Measurements from ENCODE around the gene ATP6V0A4.
"Not testable (repeated sequence)": the region's sequence is repeated elsewhere in the genome, so short reads cannot be mapped to it uniquely, and the experiment has no call there.

The ATP6V0A4 gene

DNA sequence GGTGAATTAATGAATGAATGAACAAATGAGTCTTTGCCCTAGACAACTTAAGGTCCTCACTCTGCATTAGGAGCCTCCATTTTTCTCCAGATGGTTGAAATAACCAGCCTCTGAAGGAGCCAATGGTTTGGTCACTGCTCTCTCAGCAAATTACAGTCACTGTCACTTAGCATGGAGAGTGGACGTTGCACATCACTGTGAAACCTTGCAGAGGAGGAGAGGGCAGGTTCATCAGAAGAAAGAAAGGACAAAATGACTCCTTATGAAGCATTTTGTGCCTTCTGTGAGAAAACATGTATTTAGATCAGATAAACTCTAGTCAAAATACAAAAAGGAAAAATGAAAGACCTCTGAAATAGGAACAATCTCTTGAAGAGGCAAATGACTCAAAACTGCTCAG lies 6.6 kb upstream of the ATP6V0A4 start:
- Histone ChIP-seq H3K36me3 (ENCODE audit: control insufficient read depth, insufficient read depth, low read length) (no peaks in the 10 kb centered on the region), H3K27me3 (ENCODE audit: control insufficient read depth, insufficient read depth, low read length) (no peaks in the 10 kb centered on the region), H3K4me3 (ENCODE audit: low read length) (no peak overlapping the region), H3K4me1 (ENCODE audit: control insufficient read depth, insufficient read depth, low read length) (no peaks in the 10 kb centered on the region), H3K9me3 (ENCODE audit: control insufficient read depth, insufficient read depth, low read length) (no peaks in the 10 kb centered on the region), H3K27ac (ENCODE audit: low read length) (no peak overlapping the region)
- WGBS (ENCODE audit: insufficient coverage, insufficient read length) = no CpG with 5 or more reads among the region's 1 CpG
- no peak for DNase-seq (ENCODE audit: low read depth, low spot score)

DNA sequence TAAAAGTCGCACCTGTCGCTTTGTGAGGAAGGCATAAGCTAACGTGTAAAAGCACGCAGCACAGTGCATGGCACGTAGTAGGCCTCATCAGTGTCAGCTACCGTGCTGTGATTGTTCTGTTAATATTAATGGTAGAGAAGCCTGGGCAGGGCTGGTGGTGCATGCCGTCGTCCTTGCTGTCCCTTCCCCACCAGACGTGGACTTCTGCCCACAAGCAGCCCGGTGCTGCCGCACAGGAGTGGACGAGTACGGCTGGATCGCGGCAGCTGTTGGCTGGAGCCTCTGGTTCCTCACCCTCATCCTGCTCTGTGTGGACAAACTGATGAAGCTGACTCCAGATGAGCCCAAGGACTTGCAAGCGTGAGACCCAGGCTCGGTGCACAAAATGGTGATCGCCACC lies 4.7 kb upstream of the ATP6V0A4 start:
- Histone ChIP-seq H3K4me3 (ENCODE audit: low read length) (no peak overlapping the region), H3K9me3 (ENCODE audit: control insufficient read depth, insufficient read depth, low read length) (no peaks in the 10 kb centered on the region), H3K27ac (ENCODE audit: low read length) (no peak overlapping the region), H3K36me3 (ENCODE audit: control insufficient read depth, insufficient read depth, low read length) (no peaks in the 10 kb centered on the region), H3K27me3 (ENCODE audit: control insufficient read depth, insufficient read depth, low read length) (no peaks in the 10 kb centered on the region), H3K4me1 (ENCODE audit: control insufficient read depth, insufficient read depth, low read length) (peaks cover 2% of the 10 kb centered on the region; the same call in 1 of the 2 replicates)
- no peak for DNase-seq (ENCODE audit: low read depth, low spot score)
- WGBS (ENCODE audit: insufficient coverage, insufficient read length) = no CpG with 5 or more reads among the region's 18 CpGs

DNA sequence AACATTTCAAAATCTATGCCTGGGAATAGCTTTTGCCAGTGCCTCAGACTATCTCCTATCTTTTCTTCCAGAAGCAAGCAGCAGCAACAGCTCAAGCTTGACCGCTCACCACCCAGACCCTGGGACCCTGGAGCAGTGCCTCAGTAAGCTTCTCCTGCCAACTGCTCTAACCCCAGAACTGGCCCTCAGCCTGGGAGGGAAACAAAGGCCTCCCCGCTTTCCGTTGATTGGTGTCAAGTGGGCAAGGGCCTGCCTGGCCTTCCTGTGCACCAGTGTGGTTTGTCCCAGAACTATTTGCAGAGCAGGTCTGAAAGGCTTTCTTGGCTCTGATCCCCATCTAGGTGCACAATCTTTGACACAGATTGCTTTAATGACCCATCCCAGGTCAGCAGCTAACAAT lies 3.3 kb upstream of the ATP6V0A4 start:
- peaks cover 2% of the 10 kb centered on the region; the same call in 1 of the 2 replicates for H3K4me1 ChIP-seq (ENCODE audit: control insufficient read depth, insufficient read depth, low read length)
- no peaks in the 10 kb centered on the region for H3K27me3 ChIP-seq (ENCODE audit: control insufficient read depth, insufficient read depth, low read length)
- H3K27ac ChIP-seq (ENCODE audit: low read length) = no peak overlapping the region
- H3K36me3 ChIP-seq (ENCODE audit: control insufficient read depth, insufficient read depth, low read length) = no peaks in the 10 kb centered on the region
- no peak for DNase-seq (ENCODE audit: low read depth, low spot score)
- no peaks in the 10 kb centered on the region for H3K9me3 ChIP-seq (ENCODE audit: control insufficient read depth, insufficient read depth, low read length)
- no CpG with 5 or more reads among the region's 3 CpGs for WGBS (ENCODE audit: insufficient coverage, insufficient read length)
- H3K4me3 ChIP-seq (ENCODE audit: low read length) = no peak overlapping the region

DNA sequence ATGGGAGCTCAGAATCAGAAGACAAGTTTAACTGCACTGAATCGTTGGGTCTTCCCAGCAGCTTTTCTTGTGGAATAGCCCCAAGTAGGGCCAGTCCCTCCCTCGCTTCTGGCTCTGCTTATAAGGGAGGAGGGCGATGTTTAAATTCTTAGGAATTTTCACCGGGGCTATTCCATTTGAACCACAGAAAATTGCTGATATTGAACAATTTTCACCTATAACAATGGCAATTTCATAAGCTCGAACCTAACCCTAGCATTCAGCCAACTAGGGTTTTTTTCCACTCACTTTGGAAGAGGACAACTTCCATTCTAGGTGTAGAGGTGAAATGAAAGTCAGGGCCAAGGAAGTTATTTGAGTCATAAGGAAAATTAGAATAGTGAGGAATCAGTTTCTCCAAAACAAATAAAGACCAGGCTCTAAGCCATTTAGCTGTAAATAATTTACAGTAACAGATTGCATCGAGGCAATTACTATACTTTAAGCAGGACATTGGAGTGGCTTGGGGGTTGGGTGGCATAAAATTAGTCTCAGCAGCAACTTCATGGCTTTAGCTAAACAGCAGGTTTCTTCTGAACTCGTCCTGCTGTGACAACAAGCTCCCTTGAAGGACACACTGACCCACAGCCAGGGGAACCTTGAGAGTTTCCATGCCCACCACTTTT lies 1.5 kb upstream of the ATP6V0A4 start:
- no peak overlapping the region for H3K27ac ChIP-seq (ENCODE audit: low read length)
- WGBS (ENCODE audit: insufficient coverage, insufficient read length) = no CpG with 5 or more reads among the region's 7 CpGs
- H3K4me1 ChIP-seq (ENCODE audit: control insufficient read depth, insufficient read depth, low read length) = peaks cover 2% of the 10 kb centered on the region; the same call in 1 of the 2 replicates
- no peak overlapping the region for H3K4me3 ChIP-seq (ENCODE audit: low read length)
- no peak for DNase-seq (ENCODE audit: low read depth, low spot score)
- H3K27me3 ChIP-seq (ENCODE audit: control insufficient read depth, insufficient read depth, low read length) = no peaks in the 10 kb centered on the region
- H3K9me3 ChIP-seq (ENCODE audit: control insufficient read depth, insufficient read depth, low read length) = no peaks in the 10 kb centered on the region
- no peaks in the 10 kb centered on the region for H3K36me3 ChIP-seq (ENCODE audit: control insufficient read depth, insufficient read depth, low read length)

DNA sequence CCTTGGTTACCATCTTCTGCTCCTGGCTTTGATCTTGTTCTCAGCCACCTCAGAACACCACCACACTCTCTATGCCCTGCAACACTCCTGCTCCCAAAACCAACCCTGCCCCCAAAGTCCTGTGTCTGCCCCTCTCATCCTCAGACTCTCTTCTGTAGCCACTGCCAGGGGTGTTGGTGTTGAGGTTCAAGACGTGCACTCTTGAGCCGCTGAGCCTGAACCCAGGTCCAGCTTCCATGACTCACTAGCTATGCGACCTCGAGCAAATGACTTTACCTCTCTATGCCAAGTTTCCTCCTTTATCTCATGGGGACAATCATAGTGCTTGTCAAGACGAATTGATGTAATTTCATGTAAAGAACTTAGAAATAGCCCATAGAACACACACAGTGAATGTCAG lies 840 bp upstream of the ATP6V0A4 start:
- H3K27ac ChIP-seq (ENCODE audit: low read length) = no peak overlapping the region
- no peaks in the 10 kb centered on the region for H3K27me3 ChIP-seq (ENCODE audit: control insufficient read depth, insufficient read depth, low read length)
- no peak for DNase-seq (ENCODE audit: low read depth, low spot score)
- no peaks in the 10 kb centered on the region for H3K36me3 ChIP-seq (ENCODE audit: control insufficient read depth, insufficient read depth, low read length)
- peaks cover 4% of the 10 kb centered on the region for H3K4me1 ChIP-seq (ENCODE audit: control insufficient read depth, insufficient read depth, low read length)
- no peaks in the 10 kb centered on the region for H3K9me3 ChIP-seq (ENCODE audit: control insufficient read depth, insufficient read depth, low read length)
- no CpG with 5 or more reads among the region's 5 CpGs for WGBS (ENCODE audit: insufficient coverage, insufficient read length)
- H3K4me3 ChIP-seq (ENCODE audit: low read length) = no peak overlapping the region

DNA sequence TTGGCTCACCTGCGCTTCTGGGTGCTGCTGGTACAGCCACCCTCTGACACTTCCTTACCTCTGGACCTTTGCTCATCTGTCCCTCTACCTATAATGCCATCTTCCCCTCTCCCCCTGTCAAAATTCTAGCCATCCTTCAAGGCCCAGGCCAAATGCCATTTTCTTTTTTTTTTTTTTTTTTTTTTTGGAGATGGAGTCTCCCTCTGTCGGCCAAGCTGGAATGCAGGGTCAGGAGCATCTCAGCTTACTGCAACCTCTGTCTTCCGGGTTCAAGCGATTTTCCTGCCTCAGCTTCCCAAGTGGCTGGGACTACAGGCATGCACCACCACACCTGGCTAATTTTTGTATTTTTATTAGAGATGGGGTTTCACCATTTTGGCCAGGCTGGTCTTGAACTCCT lies 950 bp downstream of the ATP6V0A4 start:
- not testable (repeated sequence) for H3K36me3 ChIP-seq (ENCODE audit: control insufficient read depth, insufficient read depth, low read length); H3K27me3 ChIP-seq (ENCODE audit: control insufficient read depth, insufficient read depth, low read length); DNase-seq (ENCODE audit: low read depth, low spot score); H3K4me3 ChIP-seq (ENCODE audit: low read length); H3K9me3 ChIP-seq (ENCODE audit: control insufficient read depth, insufficient read depth, low read length); H3K27ac ChIP-seq (ENCODE audit: low read length); H3K4me1 ChIP-seq (ENCODE audit: control insufficient read depth, insufficient read depth, low read length)
- WGBS (ENCODE audit: insufficient coverage, insufficient read length) = no CpG with 5 or more reads among the region's 4 CpGs

DNA sequence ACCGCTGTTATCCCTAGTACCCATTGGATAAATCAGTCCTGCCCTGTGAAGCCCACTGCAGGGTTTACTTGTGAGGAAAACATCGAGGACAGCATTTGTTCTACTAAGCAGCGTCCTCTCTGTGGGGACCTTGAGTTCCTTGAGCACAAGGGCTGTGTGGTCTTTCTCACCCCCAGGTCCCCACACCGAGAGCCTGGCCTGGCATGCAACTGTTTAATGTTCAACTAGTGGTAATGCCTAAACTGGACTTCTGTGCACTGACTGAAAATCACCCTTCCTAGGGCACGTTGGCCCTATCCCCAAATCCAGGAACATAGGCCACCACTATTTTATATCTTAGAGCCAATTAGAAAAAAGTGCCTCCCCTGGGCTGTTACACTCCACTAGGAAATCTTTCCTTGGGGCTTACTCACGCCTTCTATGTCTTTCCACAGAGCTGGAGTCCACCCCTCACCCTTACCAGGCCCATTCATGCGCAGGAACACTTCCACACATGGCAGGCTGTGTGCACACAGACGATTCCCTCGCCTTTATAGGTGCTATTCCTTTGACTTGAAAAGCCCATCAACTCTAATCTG lies 1.9 kb downstream of the ATP6V0A4 start:
- Histone ChIP-seq H3K4me1 (ENCODE audit: control insufficient read depth, insufficient read depth, low read length) (peaks cover 4% of the 10 kb centered on the region), H3K27ac (ENCODE audit: low read length) (no peak overlapping the region), H3K9me3 (ENCODE audit: control insufficient read depth, insufficient read depth, low read length) (no peaks in the 10 kb centered on the region), H3K4me3 (ENCODE audit: low read length) (no peak overlapping the region), H3K36me3 (ENCODE audit: control insufficient read depth, insufficient read depth, low read length) (no peaks in the 10 kb centered on the region), H3K27me3 (ENCODE audit: control insufficient read depth, insufficient read depth, low read length) (no peaks in the 10 kb centered on the region)
- no peak for DNase-seq (ENCODE audit: low read depth, low spot score)
- WGBS (ENCODE audit: insufficient coverage, insufficient read length) = no CpG with 5 or more reads among the region's 9 CpGs

DNA sequence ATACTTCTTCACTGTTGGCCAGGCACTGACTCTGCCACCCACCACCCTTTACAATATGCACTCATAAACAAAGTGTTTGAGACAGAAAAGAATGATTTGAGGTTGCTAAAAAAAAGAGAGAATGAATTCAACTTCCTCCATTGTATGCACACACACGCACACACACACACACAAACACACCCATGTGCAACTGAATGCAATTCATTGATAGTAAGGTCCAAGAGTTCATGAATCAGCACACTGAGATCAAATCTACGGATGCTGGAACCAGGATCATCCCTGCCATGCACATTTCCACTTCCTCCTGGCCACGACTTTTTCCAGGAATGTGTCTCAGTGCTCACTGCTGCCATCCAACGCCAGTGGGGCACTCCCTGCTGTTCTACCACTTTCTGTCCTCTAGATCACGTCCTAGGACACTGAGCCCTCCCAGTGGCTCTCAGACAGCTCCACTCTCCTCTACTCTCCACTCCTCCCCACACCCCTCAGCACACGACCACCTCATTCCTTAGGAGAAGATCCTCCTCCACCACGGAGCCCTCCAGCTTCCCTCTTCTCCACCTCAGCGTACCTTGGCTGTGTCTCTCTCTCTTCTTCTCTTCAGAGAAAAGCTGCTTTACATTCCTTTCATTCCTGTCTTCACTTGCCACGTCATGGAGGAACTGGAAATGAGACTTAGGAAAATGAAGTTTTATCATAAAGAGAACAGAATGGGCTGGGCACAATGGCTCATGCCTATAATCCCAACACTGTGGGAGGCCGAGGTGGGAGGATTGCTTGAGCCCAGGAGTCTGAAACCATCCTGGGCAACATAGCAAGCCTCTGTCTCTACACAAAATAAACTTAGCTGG lies 12.2 kb downstream of the ATP6V0A4 start:
- Histone ChIP-seq H3K27ac (ENCODE audit: low read length) (no peak overlapping the region), H3K4me1 (ENCODE audit: control insufficient read depth, insufficient read depth, low read length) (peaks cover 4% of the 10 kb centered on the region; the same call in 1 of the 2 replicates), H3K4me3 (ENCODE audit: low read length) (no peak overlapping the region), H3K9me3 (ENCODE audit: control insufficient read depth, insufficient read depth, low read length) (no peaks in the 10 kb centered on the region), H3K27me3 (ENCODE audit: control insufficient read depth, insufficient read depth, low read length) (no peaks in the 10 kb centered on the region; the same call in 1 of the 2 replicates), H3K36me3 (ENCODE audit: control insufficient read depth, insufficient read depth, low read length) (no peaks in the 10 kb centered on the region)
- no peak for DNase-seq (ENCODE audit: low read depth, low spot score)
- WGBS (ENCODE audit: insufficient coverage, insufficient read length) = no CpG with 5 or more reads among the region's 10 CpGs

DNA sequence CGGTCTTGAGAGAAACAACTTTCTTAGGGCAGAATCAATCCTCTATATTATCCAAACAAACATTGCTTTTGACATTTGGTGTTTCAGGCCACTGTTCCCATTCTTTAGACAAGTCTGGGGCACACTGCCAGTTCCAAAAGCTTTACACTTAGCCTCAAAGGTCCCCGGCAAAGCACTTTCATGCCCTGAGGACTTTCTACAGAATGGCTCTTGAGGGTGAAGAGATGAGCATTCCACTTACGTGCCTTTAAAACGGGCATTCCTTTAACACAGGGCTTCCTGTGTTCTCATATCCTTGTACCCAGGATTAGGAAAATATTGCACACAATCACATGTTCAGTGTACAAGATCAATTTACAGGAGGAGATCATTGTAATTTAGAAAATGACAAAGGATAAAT lies 13.3 kb downstream of the ATP6V0A4 start:
- H3K9me3 ChIP-seq (ENCODE audit: control insufficient read depth, insufficient read depth, low read length) = no peaks in the 10 kb centered on the region
- WGBS (ENCODE audit: insufficient coverage, insufficient read length) = no CpG with 5 or more reads among the region's 4 CpGs
- H3K27ac ChIP-seq (ENCODE audit: low read length) = no peak overlapping the region
- no peaks in the 10 kb centered on the region; the same call in 1 of the 2 replicates for H3K27me3 ChIP-seq (ENCODE audit: control insufficient read depth, insufficient read depth, low read length)
- H3K4me1 ChIP-seq (ENCODE audit: control insufficient read depth, insufficient read depth, low read length) = peaks cover 4% of the 10 kb centered on the region; the same call in 1 of the 2 replicates
- H3K4me3 ChIP-seq (ENCODE audit: low read length) = no peak overlapping the region
- DNase-seq (ENCODE audit: low read depth, low spot score) = no peak
- H3K36me3 ChIP-seq (ENCODE audit: control insufficient read depth, insufficient read depth, low read length) = no peaks in the 10 kb centered on the region

DNA sequence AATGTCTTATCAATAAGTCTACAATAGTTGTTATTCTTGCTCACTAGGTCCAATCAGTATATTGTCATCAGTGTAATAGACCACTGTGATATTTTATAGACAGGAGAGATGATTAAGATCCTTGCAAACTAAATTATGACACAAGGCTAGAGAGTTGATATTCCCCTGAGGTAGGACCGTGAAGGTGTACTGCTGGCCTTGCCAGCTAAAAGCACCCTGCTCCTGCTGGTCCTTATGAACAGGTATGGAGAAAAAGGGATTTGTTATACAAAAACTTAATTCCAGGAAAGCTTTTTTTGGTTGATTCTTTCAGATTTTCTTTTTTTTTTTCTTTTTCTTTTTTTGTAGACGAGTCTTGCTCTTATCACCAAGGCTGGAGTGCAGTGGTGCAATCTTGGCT lies 17.0 kb downstream of the ATP6V0A4 start:
- Histone ChIP-seq H3K9me3 (ENCODE audit: control insufficient read depth, insufficient read depth, low read length) (no peaks in the 10 kb centered on the region), H3K36me3 (ENCODE audit: control insufficient read depth, insufficient read depth, low read length) (no peaks in the 10 kb centered on the region), H3K27ac (ENCODE audit: low read length) (no peak overlapping the region), H3K4me1 (ENCODE audit: control insufficient read depth, insufficient read depth, low read length) (peaks cover 4% of the 10 kb centered on the region; the same call in 1 of the 2 replicates), H3K27me3 (ENCODE audit: control insufficient read depth, insufficient read depth, low read length) (no peaks in the 10 kb centered on the region; the same call in 1 of the 2 replicates), H3K4me3 (ENCODE audit: low read length) (no peak overlapping the region)
- no CpG with 5 or more reads among the region's 2 CpGs for WGBS (ENCODE audit: insufficient coverage, insufficient read length)
- no peak for DNase-seq (ENCODE audit: low read depth, low spot score)
